HFFc6 (cell line): ENCODE measurements around the gene TMEM272. TPM values are rescaled to one million over a fixed set of nuclear protein-coding genes. Genes with fewer than 3 reads are reported as not detected.
"Not testable (repeated sequence)": the region's sequence is repeated elsewhere in the genome, so short reads cannot be mapped to it uniquely, and the experiment has no call there.

Source experiments
- DNase-seq: peaks from one replicate; pipeline ENCODE4 v3.0.0-alpha.2; 2018
- H3K27ac Mint-ChIP-seq: 2 replicates; pipeline ENCODE4 v1.8.0; 2020; ENCODE audit warnings: mild to moderate bottlenecking, mixed read lengths
- H3K27me3 Mint-ChIP-seq: 2 replicates; pipeline ENCODE4 v1.8.0; 2021; ENCODE audit warnings: mild to moderate bottlenecking, moderate library complexity, mixed read lengths; ENCODE audit not compliant: insufficient read depth
- H3K36me3 Mint-ChIP-seq: 2 replicates; pipeline ENCODE4 v1.8.0; 2021; ENCODE audit warnings: low read depth, mixed read lengths
- H3K4me1 Mint-ChIP-seq: 2 replicates; pipeline ENCODE4 v1.8.0; 2020; ENCODE audit warnings: low read depth, mixed read lengths
- H3K4me3 Mint-ChIP-seq: 2 replicates; pipeline ENCODE4 v1.8.0; 2020; ENCODE audit warnings: mild to moderate bottlenecking, moderate library complexity, mixed read lengths
- H3K9me3 Mint-ChIP-seq: 2 replicates; pipeline ENCODE4 v1.8.0; 2020; ENCODE audit warnings: mild to moderate bottlenecking, mixed read lengths
- total RNA-seq, 6 experiments: library from RNA; stranded (reverse); fragmentation: NEBNext Ultra II Directional; extraction: Animal tissue kit (Norgen Biotek cat#: 25700); gene quantifications; 2 replicates in 1 of 6; 3 replicates in 5 of 6; pipeline ENCODE4 v1.2.3, GENCODE V29; 2021
- TF ChIP-seq, protein P1 (sequence below): fragments of 200-600 bp; sonication (generic); IDR thresholded peaks from 2 replicates; pipeline ENCODE4 v1.5.0; 2021; ENCODE audit warnings: antibody characterized with exemption, mild to moderate bottlenecking

Gene TMEM272
- total RNA-seq, 6 experiments from 2014 or later = not detected

DNA sequence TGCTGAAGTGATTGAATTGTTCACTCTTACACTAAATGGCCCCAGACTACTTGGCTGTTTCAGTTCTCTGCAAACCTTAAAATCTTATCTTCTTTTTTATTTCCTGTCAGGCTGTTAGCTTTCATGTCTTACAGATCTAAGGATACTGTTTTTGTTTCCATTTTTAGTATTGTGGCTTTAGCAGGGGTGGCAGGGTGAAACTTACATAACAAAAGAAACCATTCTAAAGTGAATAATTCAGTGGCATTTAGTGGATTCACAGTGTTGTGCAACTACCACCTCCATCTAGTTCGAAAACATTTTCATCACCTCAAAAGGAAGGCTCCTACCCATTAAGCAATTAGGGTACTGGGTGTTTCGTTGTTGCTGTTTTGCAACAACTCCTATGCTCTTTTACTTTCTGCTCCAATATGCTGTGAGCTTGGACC is 19.8 kb downstream of the TMEM272 start:
- Mint-ChIP-seq H3K4me3 (no peak overlapping the region), H3K27ac (no peak overlapping the region), H3K4me1 (no peaks in the 10 kb centered on the region), H3K27me3 (peaks cover 35% of the 10 kb centered on the region), H3K36me3 (no peaks in the 10 kb centered on the region), H3K9me3 (no peaks in the 10 kb centered on the region)
- DNase-seq = no peak
- TF ChIP-seq, protein P1, sequence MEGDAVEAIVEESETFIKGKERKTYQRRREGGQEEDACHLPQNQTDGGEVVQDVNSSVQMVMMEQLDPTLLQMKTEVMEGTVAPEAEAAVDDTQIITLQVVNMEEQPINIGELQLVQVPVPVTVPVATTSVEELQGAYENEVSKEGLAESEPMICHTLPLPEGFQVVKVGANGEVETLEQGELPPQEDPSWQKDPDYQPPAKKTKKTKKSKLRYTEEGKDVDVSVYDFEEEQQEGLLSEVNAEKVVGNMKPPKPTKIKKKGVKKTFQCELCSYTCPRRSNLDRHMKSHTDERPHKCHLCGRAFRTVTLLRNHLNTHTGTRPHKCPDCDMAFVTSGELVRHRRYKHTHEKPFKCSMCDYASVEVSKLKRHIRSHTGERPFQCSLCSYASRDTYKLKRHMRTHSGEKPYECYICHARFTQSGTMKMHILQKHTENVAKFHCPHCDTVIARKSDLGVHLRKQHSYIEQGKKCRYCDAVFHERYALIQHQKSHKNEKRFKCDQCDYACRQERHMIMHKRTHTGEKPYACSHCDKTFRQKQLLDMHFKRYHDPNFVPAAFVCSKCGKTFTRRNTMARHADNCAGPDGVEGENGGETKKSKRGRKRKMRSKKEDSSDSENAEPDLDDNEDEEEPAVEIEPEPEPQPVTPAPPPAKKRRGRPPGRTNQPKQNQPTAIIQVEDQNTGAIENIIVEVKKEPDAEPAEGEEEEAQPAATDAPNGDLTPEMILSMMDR = no peak

DNA sequence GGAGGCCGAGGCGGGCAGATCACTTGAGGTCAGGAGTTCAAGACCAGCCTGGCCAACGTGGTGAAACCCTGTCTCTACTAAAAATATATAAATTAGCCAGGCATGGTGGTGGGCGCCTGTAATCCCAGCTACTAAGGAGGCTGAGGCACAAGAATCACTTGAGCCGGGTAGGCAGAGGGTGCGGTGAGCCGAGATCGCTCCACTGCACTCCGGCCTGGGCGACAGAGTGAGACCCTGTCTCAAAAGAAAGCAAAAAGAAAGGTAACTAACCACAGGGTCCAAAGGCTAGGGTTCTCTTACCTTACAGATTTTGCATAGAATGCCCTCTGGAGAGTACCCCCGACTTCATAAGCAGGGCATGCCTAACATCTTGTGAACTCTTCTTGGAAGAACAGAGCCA is 20.3 kb downstream of the TMEM272 start:
- H3K27ac Mint-ChIP-seq, H3K4me3 Mint-ChIP-seq, DNase-seq, H3K36me3 Mint-ChIP-seq, H3K9me3 Mint-ChIP-seq, H3K4me1 Mint-ChIP-seq: not testable (repeated sequence)
- H3K27me3 Mint-ChIP-seq = peaks cover 34% of the 10 kb centered on the region

DNA sequence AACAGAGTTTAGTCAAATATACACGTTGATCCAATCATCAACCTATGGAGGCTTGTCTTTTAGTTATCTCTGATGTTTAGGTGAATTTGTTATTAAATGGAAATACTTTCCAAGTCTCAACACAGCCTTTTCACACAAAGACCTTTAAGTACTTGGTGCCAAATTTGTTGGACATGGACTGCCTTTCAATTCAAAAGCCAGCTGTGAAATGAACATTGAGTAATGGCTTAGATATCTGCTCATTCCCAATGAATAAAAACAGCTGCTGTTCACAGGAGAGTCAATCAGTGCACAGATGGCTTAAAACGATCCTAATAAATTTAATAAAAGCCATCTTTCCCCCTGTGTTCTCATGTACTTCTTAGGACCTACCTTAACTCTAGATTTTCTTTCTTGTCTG is 21.1 kb downstream of the TMEM272 start:
- no peaks in the 10 kb centered on the region for H3K9me3 Mint-ChIP-seq
- H3K4me1 Mint-ChIP-seq = no peaks in the 10 kb centered on the region
- H3K4me3 Mint-ChIP-seq = no peak overlapping the region
- TF ChIP-seq, protein P1 = no peak
- no peak overlapping the region for H3K27ac Mint-ChIP-seq
- H3K27me3 Mint-ChIP-seq = peaks cover 38% of the 10 kb centered on the region
- H3K36me3 Mint-ChIP-seq = no peaks in the 10 kb centered on the region
- no peak for DNase-seq

DNA sequence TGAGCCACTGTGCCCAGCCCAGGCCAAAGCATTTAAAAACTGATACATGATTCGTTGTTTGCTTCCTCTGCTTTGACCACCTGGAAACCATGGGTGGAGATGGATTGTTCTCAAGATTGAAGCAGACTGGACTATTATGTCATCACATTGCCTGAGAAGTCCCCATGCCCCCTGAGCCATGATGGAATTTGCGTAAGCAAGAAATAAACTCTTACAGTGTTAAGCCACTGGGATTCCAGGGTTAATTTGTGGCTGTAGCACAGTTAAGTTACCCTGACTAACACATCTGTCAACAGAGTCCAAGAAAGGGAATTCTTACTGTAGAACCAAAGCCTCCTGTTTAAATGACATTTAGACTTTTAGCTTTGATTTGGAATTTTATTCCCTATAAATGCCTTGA is 21.6 kb downstream of the TMEM272 start:
- Mint-ChIP-seq H3K9me3 (no peaks in the 10 kb centered on the region), H3K4me1 (no peaks in the 10 kb centered on the region), H3K36me3 (no peaks in the 10 kb centered on the region), H3K4me3 (no peak overlapping the region), H3K27me3 (peaks cover 36% of the 10 kb centered on the region), H3K27ac (no peak overlapping the region)
- TF ChIP-seq, protein P1 = no peak
- DNase-seq = no peak

DNA sequence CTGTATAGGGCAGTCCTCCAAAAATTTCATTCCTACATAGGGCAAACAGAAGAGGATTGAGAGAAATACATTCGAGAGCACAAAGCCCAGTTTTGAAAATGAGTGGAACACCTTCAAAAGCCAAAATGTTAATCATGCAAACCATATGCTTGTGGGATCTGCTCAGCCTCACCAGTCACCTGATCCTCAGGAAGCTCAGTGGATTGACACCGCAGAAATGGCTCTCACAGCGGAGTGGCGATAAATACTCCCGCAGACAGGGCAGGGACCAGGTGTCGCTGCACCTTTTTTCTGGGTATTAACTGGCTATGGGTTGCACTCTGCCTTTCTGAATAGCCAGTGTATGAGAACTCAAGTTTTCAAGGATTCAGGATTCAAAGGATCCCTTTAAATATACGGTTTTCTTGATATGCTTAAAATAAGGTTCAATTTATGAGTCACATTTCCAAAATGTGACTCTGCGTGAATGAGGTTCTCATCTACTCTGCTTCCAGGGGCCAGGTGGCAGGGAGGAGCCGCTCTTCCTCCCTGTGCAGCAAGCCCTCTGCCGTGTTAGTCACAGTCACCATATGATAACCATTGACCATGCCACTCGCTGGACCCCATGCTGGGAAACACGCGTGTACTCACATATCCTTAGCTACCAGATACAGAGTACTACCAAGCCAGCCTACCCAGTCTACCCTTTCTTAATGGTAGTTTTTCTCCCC is 22.7 kb downstream of the TMEM272 start:
- no peaks in the 10 kb centered on the region for H3K4me1 Mint-ChIP-seq
- no peak for DNase-seq
- H3K36me3 Mint-ChIP-seq = no peaks in the 10 kb centered on the region
- peaks cover 38% of the 10 kb centered on the region for H3K27me3 Mint-ChIP-seq
- TF ChIP-seq, protein P1 = no peak
- H3K27ac Mint-ChIP-seq = no peak overlapping the region
- H3K9me3 Mint-ChIP-seq = no peaks in the 10 kb centered on the region
- no peak overlapping the region for H3K4me3 Mint-ChIP-seq

DNA sequence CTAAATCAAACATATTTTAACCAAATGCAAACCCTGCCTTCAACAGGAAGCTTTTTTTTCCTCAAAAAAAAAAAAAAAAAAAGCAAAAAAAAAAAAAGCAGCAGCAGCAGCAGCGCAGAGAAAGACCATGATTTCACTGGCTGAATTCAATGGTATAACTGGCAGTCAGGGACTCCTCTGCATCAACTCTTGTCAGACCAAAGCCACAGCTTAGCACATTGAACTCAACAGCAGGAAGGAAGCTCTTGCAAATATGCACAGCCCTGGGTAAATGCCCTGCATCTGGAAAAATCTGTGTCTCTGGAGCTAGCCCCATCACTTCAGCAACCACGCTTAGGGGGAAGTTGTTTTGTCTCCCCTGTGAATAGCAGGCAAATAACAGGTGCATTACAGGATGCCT is 23.4 kb downstream of the TMEM272 start:
- TF ChIP-seq, protein P1 = no peak
- no peaks in the 10 kb centered on the region for H3K9me3 Mint-ChIP-seq
- no peaks in the 10 kb centered on the region for H3K4me1 Mint-ChIP-seq
- H3K36me3 Mint-ChIP-seq = no peaks in the 10 kb centered on the region
- no peak overlapping the region for H3K4me3 Mint-ChIP-seq
- DNase-seq = no peak
- H3K27me3 Mint-ChIP-seq = peaks cover 36% of the 10 kb centered on the region
- no peak overlapping the region for H3K27ac Mint-ChIP-seq
